ENCODE results near the gene ECHDC1.

ECHDC1 gene

GRCh38 chr6:127289934-127290333 lies 53.5 kb downstream of the ECHDC1 start:
- Histone ChIP-seq H3K4me3 (ENCODE audit: low read length, poor library complexity, severe bottlenecking) (no peak overlapping the region), H3K27me3 (ENCODE audit: insufficient read depth, low read length, poor library complexity, severe bottlenecking) (no peaks in the 10 kb centered on the region), H3K79me2 (ENCODE audit: insufficient read depth, low read length) (no peaks in the 10 kb centered on the region), H3K36me3 (ENCODE audit: insufficient read depth, low read length) (peaks cover 68% of the 10 kb centered on the region), H3K9me2 (replicated peaks; ENCODE audit: low read depth, low read length) (no peaks in the 10 kb centered on the region), H3K4me1 (ENCODE audit: insufficient read depth, low read length, poor library complexity, severe bottlenecking) (no peaks in the 10 kb centered on the region), H3K4me2 (ENCODE audit: low read depth, low read length, poor library complexity, severe bottlenecking) (no peak overlapping the region), H4K20me1 (ENCODE audit: insufficient read depth, low read length, poor library complexity, severe bottlenecking) (peaks cover 7% of the 10 kb centered on the region), H2AFZ (ENCODE audit: low read length) (no peak overlapping the region), H3K9ac (ENCODE audit: low read depth, low read length, poor library complexity, severe bottlenecking) (no peak overlapping the region), H3K9me3 (ENCODE audit: insufficient read depth, low read depth, low read length) (no peaks in the 10 kb centered on the region), H3F3A (ENCODE audit: low read depth) (no peaks in the 10 kb centered on the region)
- no peak for TF ChIP-seq EZH2phosphoT487 (IDR thresholded peaks at IDR 0.05; ENCODE audit: borderline replicate concordance)
- no peak for TF ChIP-seq CTCF (conservative IDR thresholded peaks at IDR 0.05; ENCODE audit: low read length)

GRCh38 chr6:127288705-127289104 lies 54.7 kb downstream of the ECHDC1 start:
- no peaks in the 10 kb centered on the region for H3K9me2 ChIP-seq (replicated peaks; ENCODE audit: low read depth, low read length)
- peaks cover 7% of the 10 kb centered on the region for H4K20me1 ChIP-seq (ENCODE audit: insufficient read depth, low read length, poor library complexity, severe bottlenecking)
- no peak overlapping the region for H3K4me2 ChIP-seq (ENCODE audit: low read depth, low read length, poor library complexity, severe bottlenecking)
- no peak overlapping the region for H2AFZ ChIP-seq (ENCODE audit: low read length)
- H3K79me2 ChIP-seq (ENCODE audit: insufficient read depth, low read length): no peaks in the 10 kb centered on the region
- no peak overlapping the region for H3K9ac ChIP-seq (ENCODE audit: low read depth, low read length, poor library complexity, severe bottlenecking)
- no peaks in the 10 kb centered on the region for H3K4me1 ChIP-seq (ENCODE audit: insufficient read depth, low read length, poor library complexity, severe bottlenecking)
- no peak overlapping the region for H3K4me3 ChIP-seq (ENCODE audit: low read length, poor library complexity, severe bottlenecking)
- no peaks in the 10 kb centered on the region for H3K9me3 ChIP-seq (ENCODE audit: insufficient read depth, low read depth, low read length)
- H3K27me3 ChIP-seq (ENCODE audit: insufficient read depth, low read length, poor library complexity, severe bottlenecking): no peaks in the 10 kb centered on the region
- no peaks in the 10 kb centered on the region for H3F3A ChIP-seq (ENCODE audit: low read depth)
- no peak for TF ChIP-seq EZH2phosphoT487 (IDR thresholded peaks at IDR 0.05; ENCODE audit: borderline replicate concordance)
- TF ChIP-seq CTCF (conservative IDR thresholded peaks at IDR 0.05; ENCODE audit: low read length): no peak
- peaks cover 71% of the 10 kb centered on the region for H3K36me3 ChIP-seq (ENCODE audit: insufficient read depth, low read length)

GRCh38 chr6:127282184-127282583 lies 61.2 kb downstream of the ECHDC1 start:
- Histone ChIP-seq H3K36me3 (ENCODE audit: insufficient read depth, low read length) (peaks cover 51% of the 10 kb centered on the region), H4K20me1 (ENCODE audit: insufficient read depth, low read length, poor library complexity, severe bottlenecking) (peaks cover under 1% of the 10 kb centered on the region)
- TF ChIP-seq EZH2phosphoT487 (IDR thresholded peaks at IDR 0.05; ENCODE audit: borderline replicate concordance): no peak

GRCh38 chr6:127279815-127280214 lies 63.6 kb downstream of the ECHDC1 start:
- no peaks in the 10 kb centered on the region for H3F3A ChIP-seq (ENCODE audit: low read depth)
- peaks cover 21% of the 10 kb centered on the region for H3K4me1 ChIP-seq (ENCODE audit: insufficient read depth, low read length, poor library complexity, severe bottlenecking)
- TF ChIP-seq CTCF (conservative IDR thresholded peaks at IDR 0.05; ENCODE audit: low read length) (no peak), EZH2phosphoT487 (IDR thresholded peaks at IDR 0.05; ENCODE audit: borderline replicate concordance) (no peak)
- no peaks in the 10 kb centered on the region for H3K9me2 ChIP-seq (replicated peaks; ENCODE audit: low read depth, low read length)
- H4K20me1 ChIP-seq (ENCODE audit: insufficient read depth, low read length, poor library complexity, severe bottlenecking): peaks cover 11% of the 10 kb centered on the region
- H3K4me2 ChIP-seq (ENCODE audit: low read depth, low read length, poor library complexity, severe bottlenecking): no peak overlapping the region
- H2AFZ ChIP-seq (ENCODE audit: low read length): no peak overlapping the region
- peaks cover 29% of the 10 kb centered on the region; the same call in 1 of the 2 replicates for H3K36me3 ChIP-seq (ENCODE audit: insufficient read depth, low read length)
- no peak overlapping the region for H3K4me3 ChIP-seq (ENCODE audit: low read length, poor library complexity, severe bottlenecking)
- no peak overlapping the region for H3K9ac ChIP-seq (ENCODE audit: low read depth, low read length, poor library complexity, severe bottlenecking)
- H3K27me3 ChIP-seq (ENCODE audit: insufficient read depth, low read length, poor library complexity, severe bottlenecking): no peaks in the 10 kb centered on the region
- H3K9me3 ChIP-seq (ENCODE audit: insufficient read depth, low read depth, low read length): no peaks in the 10 kb centered on the region
- peaks cover 29% of the 10 kb centered on the region for H3K79me2 ChIP-seq (ENCODE audit: insufficient read depth, low read length)

More at GRCh38 chr6:127282184-127282583, 61.2 kb downstream of the ECHDC1 start:
- H2AFZ ChIP-seq (ENCODE audit: low read length): no peak overlapping the region
- H3K4me3 ChIP-seq (ENCODE audit: low read length, poor library complexity, severe bottlenecking): no peak overlapping the region
- no peaks in the 10 kb centered on the region for H3K9me3 ChIP-seq (ENCODE audit: insufficient read depth, low read depth, low read length)
- H3K79me2 ChIP-seq (ENCODE audit: insufficient read depth, low read length): peaks cover 6% of the 10 kb centered on the region; the same call in 1 of the 2 replicates
- no peaks in the 10 kb centered on the region for H3F3A ChIP-seq (ENCODE audit: low read depth)
- no peak overlapping the region for H3K4me2 ChIP-seq (ENCODE audit: low read depth, low read length, poor library complexity, severe bottlenecking)
- no peak overlapping the region for H3K9ac ChIP-seq (ENCODE audit: low read depth, low read length, poor library complexity, severe bottlenecking)
- H3K9me2 ChIP-seq (replicated peaks; ENCODE audit: low read depth, low read length): no peaks in the 10 kb centered on the region
- H3K4me1 ChIP-seq (ENCODE audit: insufficient read depth, low read length, poor library complexity, severe bottlenecking): no peaks in the 10 kb centered on the region
- no peaks in the 10 kb centered on the region for H3K27me3 ChIP-seq (ENCODE audit: insufficient read depth, low read length, poor library complexity, severe bottlenecking)
